ENCODE results near the gene IFI35.
A peak's percentile ranks its signal among the peaks of the same experiment; 100 is the strongest.
"Not testable (repeated sequence)": the region's sequence is repeated elsewhere in the genome, so short reads cannot be mapped to it uniquely, and the experiment has no call there.

IFI35 gene

DNA sequence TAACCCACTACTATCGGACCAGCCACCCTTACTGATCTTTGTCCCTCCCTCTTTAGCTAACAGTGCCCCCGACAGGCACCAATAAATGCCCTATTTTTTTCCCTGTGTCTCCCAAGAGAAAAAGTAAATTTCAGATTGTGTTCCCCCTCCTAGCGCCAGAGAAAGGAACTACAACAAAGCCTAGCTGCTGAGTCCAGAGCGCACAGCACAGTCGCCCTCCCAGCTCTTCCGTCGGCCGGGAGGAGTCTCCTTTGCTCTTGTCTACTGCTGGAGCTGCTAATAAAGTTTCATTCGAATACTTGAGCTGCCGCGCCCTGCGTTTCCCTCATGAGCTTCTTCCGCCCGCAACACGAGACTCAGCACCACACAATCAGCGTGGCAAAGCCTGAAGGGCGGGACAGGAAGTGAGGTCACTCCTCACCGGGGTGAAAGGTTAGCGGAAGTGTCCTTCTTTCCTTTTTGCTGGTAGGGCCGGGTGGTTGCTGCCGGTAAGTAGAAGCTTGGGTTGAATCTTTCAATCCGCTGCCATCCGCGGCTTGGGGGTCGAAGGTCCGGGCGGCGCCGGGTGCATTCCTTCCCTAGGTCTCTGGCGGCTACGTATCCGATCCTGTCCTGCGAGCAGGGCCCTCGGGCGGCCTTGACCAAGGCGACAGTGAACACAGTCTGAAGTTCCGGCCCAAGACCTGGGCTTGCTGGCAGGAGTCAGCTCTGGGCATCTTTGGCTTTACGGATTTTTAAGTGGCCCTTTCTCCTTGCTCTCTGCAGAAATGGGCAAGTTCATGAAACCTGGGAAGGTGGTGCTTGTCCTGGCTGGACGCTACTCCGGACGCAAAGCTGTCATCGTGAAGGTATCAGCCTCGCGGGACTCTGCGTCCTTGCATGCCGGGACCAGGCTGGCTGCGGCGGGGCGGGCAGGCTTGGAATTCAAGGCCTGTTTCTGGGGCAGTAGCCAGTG, 8.3 kb upstream of the IFI35 start, which contains the start of gene RPL27:
Gene RPL27 (plus strand): TSS at position 436 of the 955 bp plus-strand sequence. CDS start 332 bp downstream, at position 768.
- DNase-seq: peak; percentile 100

- DNase-seq: no peak
Observed at GRCh38 chr17:42999003-42999525, 7.5 kb upstream of the IFI35 start.

GRCh38 chr17:43000894-43001293, 5.7 kb upstream of the IFI35 start:
- DNase-seq: not testable (repeated sequence)

DNA sequence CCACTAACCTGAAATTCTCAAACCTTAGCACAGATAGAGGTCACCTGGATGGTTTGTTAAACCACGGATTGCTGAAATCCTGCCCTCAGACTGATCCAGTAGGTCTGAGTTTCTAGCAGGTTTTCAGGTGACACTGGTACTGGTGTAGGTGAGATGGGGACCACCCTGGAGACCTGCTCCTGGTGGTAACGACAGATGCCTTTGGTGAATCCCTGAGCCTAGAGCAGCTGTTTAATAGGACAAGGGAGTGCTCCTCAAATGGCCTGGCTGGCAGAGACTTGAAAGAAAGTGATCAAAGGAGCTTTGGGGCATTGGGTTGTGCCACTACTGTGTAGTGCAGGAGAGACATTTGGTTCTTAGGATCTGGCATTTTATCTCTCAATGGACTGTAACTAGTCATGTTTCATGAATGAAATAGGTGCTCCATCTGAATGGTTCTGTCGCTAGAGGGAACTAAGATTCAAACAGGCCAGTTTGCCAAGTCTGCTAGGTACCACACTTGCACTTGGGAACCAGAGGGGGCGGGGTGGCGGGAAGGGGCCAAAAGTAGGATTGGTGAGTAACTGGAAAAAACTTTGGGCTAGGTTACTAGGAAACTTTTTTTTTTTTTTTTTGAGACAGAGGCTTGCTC, 2.9 kb upstream of the IFI35 start:
- DNase-seq: no peak

DNA sequence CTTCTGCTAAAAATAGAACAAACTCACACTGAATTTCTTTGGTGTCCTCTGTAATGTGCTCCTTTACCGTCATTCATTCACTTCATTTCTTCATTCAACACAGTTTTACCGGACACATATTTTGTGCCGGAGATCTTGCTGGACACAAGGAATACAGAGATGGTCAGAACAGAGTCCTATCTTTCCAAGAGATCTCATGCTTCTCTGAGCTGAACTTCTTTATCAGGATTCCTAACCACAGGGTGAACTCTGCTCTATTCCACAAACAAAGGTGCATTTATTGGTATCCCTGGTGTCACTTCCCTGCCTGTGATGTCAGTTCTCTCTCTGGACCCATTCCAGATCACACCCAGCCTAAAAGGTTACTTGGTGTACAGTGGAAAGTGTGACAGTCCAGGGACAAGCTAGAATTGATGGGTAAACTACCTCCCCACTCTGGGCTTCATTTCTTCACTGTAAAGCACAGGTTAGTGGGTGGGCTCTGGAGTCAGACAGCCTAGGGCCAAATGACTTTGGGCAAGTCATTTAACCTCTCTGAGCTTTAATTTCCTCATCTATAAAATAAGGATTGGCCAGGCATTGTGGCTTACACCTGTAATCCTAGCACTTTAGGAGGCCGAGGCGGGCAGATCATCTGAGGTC, 4.2 kb downstream of the IFI35 start:
- DNase-seq: no peak

- no peak for DNase-seq
Observed at GRCh38 chr17:43011728-43012472, 5.3 kb downstream of the IFI35 start.

DNA sequence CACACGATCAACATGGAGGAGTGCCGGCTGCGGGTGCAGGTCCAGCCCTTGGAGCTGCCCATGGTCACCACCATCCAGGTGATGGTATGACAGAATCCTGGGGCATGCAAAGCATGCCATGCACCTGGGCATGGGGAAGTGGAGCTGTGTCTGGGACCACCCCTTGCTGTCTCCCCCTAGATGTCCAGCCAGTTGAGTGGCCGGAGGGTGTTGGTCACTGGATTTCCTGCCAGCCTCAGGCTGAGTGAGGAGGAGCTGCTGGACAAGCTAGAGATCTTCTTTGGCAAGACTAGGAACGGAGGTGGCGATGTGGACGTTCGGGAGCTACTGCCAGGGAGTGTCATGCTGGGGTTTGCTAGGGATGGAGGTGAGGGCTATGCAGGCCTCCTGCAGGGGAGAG, 6.7 kb downstream of the IFI35 start:
- DNase-seq: no peak

DNA sequence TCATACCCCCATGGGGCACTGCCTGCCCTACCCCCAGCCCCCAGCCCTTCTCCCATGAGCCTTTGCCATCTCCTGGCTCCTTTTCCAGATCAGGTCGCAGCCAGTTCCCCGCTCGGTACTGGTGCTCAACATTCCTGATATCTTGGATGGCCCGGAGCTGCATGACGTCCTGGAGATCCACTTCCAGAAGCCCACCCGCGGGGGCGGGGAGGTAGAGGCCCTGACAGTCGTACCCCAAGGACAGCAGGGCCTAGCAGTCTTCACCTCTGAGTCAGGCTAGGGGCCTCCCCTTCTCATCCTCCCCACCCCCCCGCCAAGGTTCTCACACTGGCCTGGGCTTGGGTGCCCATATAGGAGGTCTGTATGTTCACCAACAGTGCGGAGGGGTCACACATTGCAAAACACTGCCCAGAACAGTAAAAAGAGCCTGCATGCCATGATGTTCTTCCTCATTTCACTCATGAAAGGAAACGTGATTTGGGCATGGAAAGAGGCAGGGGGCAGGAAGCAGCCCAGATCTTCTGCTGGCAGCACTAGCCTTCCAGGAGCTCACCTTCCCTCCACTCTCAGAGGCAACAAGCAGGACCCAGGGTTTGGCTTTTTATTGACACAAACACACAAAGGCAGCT, 7.5 kb downstream of the IFI35 start:
- no peak for DNase-seq

DNA sequence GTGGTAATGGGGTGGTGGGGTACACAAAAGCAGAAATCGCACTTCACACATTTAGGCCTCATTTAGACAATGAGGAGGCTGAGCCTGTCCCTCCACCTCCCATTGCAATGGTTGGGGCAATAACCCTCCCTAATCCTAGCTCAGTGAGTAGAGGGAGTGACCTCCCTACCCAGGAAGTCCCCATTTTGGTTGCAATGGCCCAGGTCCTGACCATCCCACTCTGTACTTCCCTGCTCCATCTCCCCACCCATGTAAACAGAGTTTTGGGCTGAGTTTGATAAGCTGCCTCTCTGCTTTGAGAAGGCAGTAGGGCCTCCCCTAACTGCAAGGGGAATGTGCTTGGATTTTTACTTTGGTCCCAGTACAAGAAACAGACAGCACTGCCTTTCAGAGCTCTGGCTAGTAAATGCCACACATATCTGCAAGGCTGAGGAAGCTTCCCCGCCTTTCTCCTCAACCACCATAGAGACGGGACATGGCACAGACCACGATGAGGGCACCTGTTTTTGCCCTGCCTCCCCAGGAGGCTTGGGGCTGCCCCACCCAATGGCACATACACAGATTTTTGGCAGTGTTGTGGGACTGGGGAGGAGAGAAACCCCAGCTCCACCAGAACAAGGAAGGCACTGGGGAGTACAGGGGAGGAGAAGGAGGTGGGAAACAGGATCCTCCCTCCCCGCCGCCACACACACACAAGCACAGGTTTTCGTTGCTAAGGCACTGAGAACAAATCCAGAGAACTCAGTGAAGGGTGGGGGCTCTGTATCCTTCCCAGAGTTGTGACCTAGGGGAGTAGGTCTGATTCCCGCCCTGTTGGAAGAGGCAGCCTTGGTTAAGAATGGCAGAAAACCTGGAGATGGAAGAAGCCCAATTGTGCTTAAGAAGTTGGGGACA, 8.3 kb downstream of the IFI35 start:
- DNase-seq: no peak

GRCh38 chr17:43015579-43015978, 9.0 kb downstream of the IFI35 start:
- no peak for DNase-seq

DNA sequence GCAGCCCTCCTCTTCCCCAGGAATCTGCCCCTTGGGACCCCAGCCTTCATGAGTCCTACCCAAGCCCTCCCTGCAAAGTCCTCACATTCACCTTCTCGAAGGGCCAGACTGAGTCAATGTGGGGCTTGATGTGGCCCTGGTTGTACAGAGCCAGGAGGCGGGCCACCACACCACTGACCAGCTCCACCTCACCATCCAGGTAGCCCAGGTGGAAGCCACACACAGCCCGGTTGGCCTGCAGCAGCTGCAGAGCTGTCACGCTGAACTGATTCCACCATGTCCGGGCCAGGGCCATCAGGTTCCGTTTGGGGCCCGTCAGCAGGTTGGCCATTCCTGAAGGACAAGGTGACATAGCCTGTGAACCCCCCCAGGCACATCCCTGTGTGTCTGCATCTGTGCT, 9.6 kb downstream of the IFI35 start:
- no peak for DNase-seq

DNA sequence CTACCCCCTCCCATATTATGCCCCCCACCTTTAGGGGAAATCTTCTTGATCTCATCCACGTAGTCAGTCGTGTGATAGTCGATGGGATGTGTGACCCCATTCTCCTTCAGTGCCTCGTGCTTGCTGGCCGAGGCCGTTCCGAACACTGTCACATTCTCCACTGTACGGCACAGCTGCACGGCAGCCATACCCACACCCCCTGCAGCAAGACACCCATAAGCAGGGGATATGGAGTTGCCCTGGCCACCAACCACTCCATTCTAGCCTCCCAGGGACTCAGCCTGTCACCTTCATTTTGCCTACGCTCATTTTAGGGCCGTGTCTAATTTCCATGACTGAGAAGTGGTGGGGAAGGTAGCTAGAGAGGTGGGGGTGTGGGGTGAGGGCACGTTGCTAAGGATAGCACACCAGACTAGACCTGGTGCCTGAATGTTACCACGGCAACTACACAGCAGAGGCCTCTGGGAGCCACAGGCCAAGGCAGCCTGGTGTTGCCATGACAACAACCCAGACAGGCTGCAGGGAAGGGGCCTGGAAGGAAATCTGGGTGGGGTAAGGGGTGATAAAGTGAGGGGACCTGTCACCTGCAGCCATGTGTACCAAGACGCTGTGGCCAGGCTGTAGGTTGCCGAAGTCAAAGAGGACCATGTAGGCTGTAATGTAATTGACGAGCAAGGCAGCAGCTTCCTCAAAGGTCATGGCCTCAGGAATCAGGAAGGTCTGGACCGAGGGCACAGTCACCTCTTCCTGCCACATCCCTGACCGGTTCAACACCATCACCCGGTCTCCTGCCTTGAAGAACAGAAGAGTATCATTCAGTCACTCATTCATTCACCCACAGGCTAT, 11.6 kb downstream of the IFI35 start:
- DNase-seq: no peak

DNA sequence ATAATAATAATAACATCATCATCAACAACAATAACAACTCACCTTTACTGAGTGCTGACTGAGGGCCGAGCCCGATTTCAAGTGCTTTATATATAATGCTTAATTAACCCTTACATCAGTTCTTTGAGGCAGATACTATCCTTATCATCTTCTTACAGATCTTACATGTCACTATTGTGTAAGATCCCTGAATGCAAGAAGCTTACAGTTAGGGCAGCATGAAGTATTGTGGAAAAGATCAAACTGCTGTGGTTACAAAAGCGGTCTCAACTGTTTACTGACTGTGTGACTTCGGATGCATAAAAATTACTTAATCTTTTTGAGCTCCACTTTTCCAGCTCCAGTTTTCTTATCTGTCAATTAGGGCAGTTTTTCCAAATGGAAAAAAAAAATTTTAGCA, 12.3 kb downstream of the IFI35 start:
- DNase-seq: no peak

DNA sequence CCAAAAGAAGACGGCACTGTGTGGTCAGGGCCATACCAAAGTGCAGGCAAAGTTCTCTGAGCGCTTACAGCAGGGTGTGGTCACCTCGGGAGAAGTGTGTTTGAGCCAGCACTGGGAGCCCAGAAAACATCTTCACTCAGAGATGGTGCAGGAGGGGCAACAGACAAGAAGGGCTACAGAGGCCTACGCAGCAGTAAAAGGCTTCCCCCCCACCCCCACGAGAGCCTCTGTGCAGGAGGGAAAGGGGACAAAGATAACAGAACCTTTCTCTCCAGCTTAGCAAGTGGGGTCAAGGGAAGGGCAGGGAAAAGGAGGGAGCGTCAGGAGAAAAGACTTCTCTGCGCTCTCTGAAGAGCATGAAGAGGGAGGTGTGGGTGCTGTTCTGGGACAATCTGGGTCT, 12.8 kb downstream of the IFI35 start:
- DNase-seq: no peak

- DNase-seq: no peak
Observed at GRCh38 chr17:43020030-43020621, 13.5 kb downstream of the IFI35 start.

GRCh38 chr17:43020789-43021740, 14.5 kb downstream of the IFI35 start:
- no peak for DNase-seq

- peak; percentile 37 for DNase-seq
Observed at GRCh38 chr17:43021741-43022512, 15.3 kb downstream of the IFI35 start, which contains the start of gene VAT1. TSS of gene VAT1 (minus strand) at chr17:43022385. CDS start at chr17:43022322, 63 bp downstream.

All from DMS153 (cell line).